NB4 (cell line): ENCODE results near the gene COPS7A.

ENCODE experiments used
- CTCF ChIP-seq: IDR thresholded peaks from one replicate; pipeline ENCODE4 v1.5.1; 2012; ENCODE audit warnings: low read depth, low read length
- MAX ChIP-seq: IDR thresholded peaks from 2 replicates; pipeline ENCODE4 v1.6.1; 2011; ENCODE audit warnings: low read depth, low read length
- MYC ChIP-seq: IDR thresholded peaks from 2 replicates; pipeline ENCODE4 v1.6.1; 2011; ENCODE audit warnings: low read depth, low read length
- POLR2A ChIP-seq: IDR thresholded peaks from 2 replicates; pipeline ENCODE4 v1.6.1; 2011; ENCODE audit warnings: mild to moderate bottlenecking; ENCODE audit not compliant: insufficient read length; ENCODE audit errors: extremely low read depth

GRCh38 chr12:6694701-6695100 is 29.1 kb upstream of the COPS7A start:
- TF ChIP-seq CTCF, result no peak
- no peak for TF ChIP-seq POLR2A
- TF ChIP-seq MAX, result no peak
- no peak for TF ChIP-seq MYC
